ENCODE results near the gene NFYC. TPM values are rescaled to one million over a fixed set of nuclear protein-coding genes. Genes with fewer than 3 reads are reported as not detected.

NFYC gene
- total and polyA plus RNA-seq, 2 of the 8 experiments (the other 6 are each of a cell fraction or from before 2014, with no cell fraction given), result 54.1 to 124 TPM

- H2BK15ac ChIP-seq (ENCODE audit: low read length), result no peak overlapping the region
- no peak overlapping the region for H3K14ac ChIP-seq (ENCODE audit: insufficient read length)
- H3K4me3 ChIP-seq (ENCODE audit: extremely low read depth in 1 of 4, insufficient read depth in 2 of 4, low read depth in 3 of 4, low read length in 4 of 4), result no peak overlapping the region
- H2BK120ac ChIP-seq (replicated peaks; ENCODE audit: low read depth, low read length), result no peak overlapping the region
- H2BK5ac ChIP-seq (ENCODE audit: low read depth, low read length), result no peak overlapping the region
- H3K18ac ChIP-seq (ENCODE audit: extremely low read depth, low read length), result no peak overlapping the region
- no peak overlapping the region for H3K9ac ChIP-seq (replicated peaks in 1 of 4; ENCODE audit: extremely low read depth in 1 of 4, low read depth in 3 of 4, low read length in 3 of 4)
- no peaks in the 10 kb centered on the region for H3K27me3 ChIP-seq (replicated peaks in 1 of 4; ENCODE audit: control insufficient read depth in 3 of 4, extremely low read depth in 1 of 4, insufficient read depth in 3 of 4, low read length in 3 of 4)
- H3K27ac ChIP-seq (ENCODE audit: low read depth, low read length), result no peak overlapping the region
- no peak overlapping the region for H2AK5ac ChIP-seq (ENCODE audit: low read depth, low read length)
- no peak overlapping the region for H4K5ac ChIP-seq (ENCODE audit: insufficient read length, low read depth, low read length)
- H3K23ac ChIP-seq (ENCODE audit: insufficient read length), result no peak overlapping the region
- H3K79me1 ChIP-seq (ENCODE audit: low read depth, low read length), result no peaks in the 10 kb centered on the region
- peaks cover 0 to 11% (median 8%) of the 10 kb centered on the region in 4 experiments; a peak in 5 of 8 replicates for H3K36me3 ChIP-seq (ENCODE audit: control insufficient read depth in 2 of 4, insufficient read depth in 4 of 4, low read length in 3 of 4)
- TF ChIP-seq SP4 (IDR thresholded peaks at IDR 0.05; ENCODE audit: low read length), result no peak
- no peak for TF ChIP-seq JUN (IDR thresholded peaks at IDR 0.05; ENCODE audit: low read depth, low read length)
- no peak for TF ChIP-seq HDAC6 (IDR thresholded peaks at IDR 0.05; ENCODE audit: low read depth, low read length)
- TF ChIP-seq KDM1A (IDR thresholded peaks at IDR 0.05; ENCODE audit: borderline replicate concordance, low read length), result no peak
- no peak for TF ChIP-seq CHD1 (IDR thresholded peaks at IDR 0.05; ENCODE audit: low read depth, low read length)
- TF ChIP-seq E2F6 (IDR thresholded peaks at IDR 0.05), result no peak
- TF ChIP-seq TCF12 (IDR thresholded peaks at IDR 0.05; ENCODE audit: low read depth, low read length), result no peak
- no peak for TF ChIP-seq BACH1 (IDR thresholded peaks at IDR 0.05; ENCODE audit: low read length)
- TF ChIP-seq EP300 (IDR thresholded peaks at IDR 0.05; ENCODE audit: borderline replicate concordance in 1 of 2, low read depth in 2 of 2, low read length in 2 of 2), result no peak
- TF ChIP-seq MAFK (IDR thresholded peaks at IDR 0.05; ENCODE audit: low read depth, low read length), result no peak
- TF ChIP-seq RFX5 (IDR thresholded peaks at IDR 0.05; ENCODE audit: borderline replicate concordance, low read depth, low read length), result no peak
- H4K91ac ChIP-seq (replicated peaks; ENCODE audit: insufficient read length, low read length), result no peak overlapping the region
- H3K4ac ChIP-seq (replicated peaks; ENCODE audit: insufficient read length, low read depth, low read length), result no peak overlapping the region
- H3K23me2 ChIP-seq (ENCODE audit: low read depth, low read length), result no peaks in the 10 kb centered on the region
- no peak overlapping the region for H2BK12ac ChIP-seq (ENCODE audit: low read depth, low read length)
- no peak overlapping the region for H2AFZ ChIP-seq (ENCODE audit: low read length)
- no peak overlapping the region for H4K8ac ChIP-seq (ENCODE audit: extremely low read depth, insufficient read depth, low read length)
- H3K9me3 ChIP-seq (ENCODE audit: insufficient read depth in 2 of 2, low read depth in 1 of 2, low read length in 1 of 2), result no peaks in the 10 kb centered on the region
- WGBS, 2 experiments (ENCODE audit: extremely low coverage in 1 of 2, insufficient coverage in 1 of 2, insufficient read length in 1 of 2, insufficient replicate concordance in 2 of 2, low coverage in 1 of 2, low lambda C conversion rate in 2 of 2, missing lambda C conversion rate in 1 of 2), result 92% methylated on average over 3 of the region's 3 CpGs; no CpG with 5 or more reads in 1 of the 2 experiments
- DNase-seq (ENCODE audit: low read depth in 1 of 2, low spot score in 2 of 2) (no peak), FAIRE-seq (no peak)
- POLR2A ChIA-PET (ENCODE audit: partially characterized antibody), result interaction anchor here (0.7 to 3.2 kb wide), 16 partner anchors 8 to 178 kb away, joined by 3 to 16 read pairs (median 3); partner anchors contain the start of gene CITED4
- CTCF ChIA-PET (ENCODE audit: partially characterized antibody), result interaction anchor here (0.6 to 2.1 kb wide), 14 partner anchors 10 to 164 kb away, joined by 3 to 9 read pairs (median 3); no protein-coding TSS in a partner anchor
- H2BK20ac ChIP-seq (ENCODE audit: low read length), result no peak overlapping the region
- H3K4me2 ChIP-seq (ENCODE audit: insufficient read depth in 1 of 2, low read depth in 2 of 2, low read length in 2 of 2), result no peak overlapping the region
- H3K56ac ChIP-seq (replicated peaks; ENCODE audit: insufficient read length, low read depth, low read length), result no peak overlapping the region
- H3K79me2 ChIP-seq (ENCODE audit: control insufficient read depth in 1 of 2, insufficient read depth in 2 of 2, low read length in 2 of 2), result peaks cover 0 to 12% of the 10 kb centered on the region in 2 experiments; a peak in 3 of 4 replicates
- H3K4me1 ChIP-seq (replicated peaks in 1 of 4; ENCODE audit: control insufficient read depth in 3 of 4, insufficient read depth in 4 of 4, low read length in 3 of 4), result no peaks in the 10 kb centered on the region
- peaks cover 0 to 8% of the 10 kb centered on the region in 2 experiments for H4K20me1 ChIP-seq (replicated peaks in 1 of 2; ENCODE audit: control insufficient read depth in 1 of 2, insufficient read depth in 2 of 2, low read length in 2 of 2)
Observed at GRCh38 chr1:40684669-40685068, 6.8 kb upstream of the NFYC start.
